GM18526 (cell line): ENCODE data around the gene NAV2.

Source experiments
- POLR2A ChIP-seq: IDR thresholded peaks from 3 replicates; pipeline ENCODE4 v1.6.1; 2011; ENCODE audit not compliant: insufficient read length; ENCODE audit errors: extremely low read depth

Gene NAV2

DNA sequence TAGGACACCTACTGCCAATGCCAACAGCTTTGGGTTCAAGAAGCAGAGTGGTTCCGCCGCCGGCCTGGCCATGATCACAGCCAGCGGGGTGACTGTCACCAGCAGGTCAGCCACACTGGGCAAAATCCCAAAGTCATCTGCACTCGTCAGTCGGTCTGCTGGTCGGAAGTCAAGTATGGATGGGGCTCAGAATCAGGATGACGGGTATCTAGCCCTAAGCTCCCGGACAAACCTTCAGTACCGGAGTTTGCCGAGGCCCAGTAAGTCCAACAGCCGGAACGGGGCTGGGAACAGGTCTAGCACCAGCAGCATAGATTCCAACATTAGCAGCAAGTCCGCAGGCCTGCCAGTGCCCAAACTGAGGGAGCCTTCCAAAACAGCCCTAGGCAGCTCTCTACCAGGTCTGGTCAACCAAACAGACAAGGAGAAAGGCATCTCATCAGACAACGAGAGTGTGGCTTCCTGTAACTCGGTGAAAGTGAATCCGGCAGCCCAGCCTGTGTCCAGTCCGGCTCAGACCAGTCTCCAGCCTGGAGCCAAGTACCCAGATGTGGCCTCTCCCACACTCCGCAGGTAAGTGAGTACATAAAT, 332.6 kb downstream of the NAV2 start:
- TF ChIP-seq POLR2A, result no peak

DNA sequence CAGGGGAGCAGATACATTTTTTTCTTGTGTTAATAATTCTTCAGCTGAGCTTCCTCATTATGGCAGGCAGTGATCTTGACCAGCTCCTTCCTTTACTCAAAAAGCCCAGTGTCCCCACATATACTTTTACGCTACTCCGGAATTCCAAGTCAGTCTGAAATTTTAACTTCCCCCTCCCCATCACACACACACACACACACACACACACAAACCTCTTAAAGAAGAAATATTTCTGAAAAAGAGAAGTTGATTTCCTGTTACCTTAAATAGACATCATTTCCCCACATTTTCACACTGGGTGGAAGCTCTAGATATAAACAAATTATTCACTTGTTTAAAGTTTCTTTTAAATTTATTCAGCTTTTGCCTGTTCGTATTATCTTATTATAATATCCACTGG, 333.8 kb downstream of the NAV2 start:
- TF ChIP-seq POLR2A, result no peak

DNA sequence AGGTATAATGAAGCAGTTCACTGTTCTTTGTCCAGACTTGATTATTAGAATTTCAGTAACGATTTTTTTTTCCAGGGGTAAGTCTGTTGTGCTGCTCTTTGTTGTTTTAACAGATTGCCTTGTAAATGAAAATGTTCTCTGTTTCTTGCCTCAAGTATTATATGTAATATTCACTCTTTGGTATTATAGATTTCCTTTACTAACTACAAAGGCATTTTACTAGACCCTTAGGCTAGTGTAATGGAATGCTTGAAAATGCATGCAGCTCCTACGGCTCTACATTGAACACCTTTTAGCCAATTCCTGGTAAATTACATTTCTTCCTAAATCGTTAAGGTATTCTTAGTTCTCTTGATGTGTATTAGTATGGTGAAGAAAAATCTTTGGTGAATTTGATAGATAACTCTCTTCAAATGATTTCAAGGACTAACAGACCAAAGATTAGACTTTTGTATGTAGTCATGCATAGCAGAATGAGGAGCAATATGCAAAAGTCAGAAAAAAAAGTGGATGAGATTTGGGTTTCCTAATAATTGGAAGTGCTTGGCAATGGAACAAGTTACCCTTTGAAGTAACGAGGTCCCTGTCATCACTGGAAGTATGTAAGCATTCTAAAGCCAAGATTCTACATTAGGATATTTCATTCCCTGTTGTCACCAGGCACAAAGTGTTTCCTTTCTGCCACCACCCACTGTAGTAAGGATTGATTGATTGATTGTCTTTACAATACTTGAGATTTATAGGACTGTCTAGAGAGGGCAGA, 334.6 kb downstream of the NAV2 start:
- no peak for TF ChIP-seq POLR2A

DNA sequence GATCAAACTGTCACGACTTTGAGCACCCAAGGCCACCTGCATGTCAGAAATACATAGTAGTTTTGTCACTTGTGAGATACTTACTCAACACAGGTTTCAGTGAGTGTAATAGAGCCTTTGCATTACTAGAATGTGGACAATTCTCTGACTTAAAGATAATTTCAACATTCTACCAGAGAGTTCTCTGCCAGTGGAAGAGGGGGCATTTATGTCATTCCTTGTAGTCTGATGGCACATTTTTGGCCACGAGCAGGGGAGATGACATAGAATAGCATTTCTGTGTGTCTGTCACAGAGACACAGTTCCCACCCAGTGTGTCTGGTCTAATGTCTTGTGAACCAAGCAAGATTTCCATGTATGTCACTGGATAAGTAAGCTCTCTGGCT, 335.1 kb downstream of the NAV2 start:
- no peak for TF ChIP-seq POLR2A

DNA sequence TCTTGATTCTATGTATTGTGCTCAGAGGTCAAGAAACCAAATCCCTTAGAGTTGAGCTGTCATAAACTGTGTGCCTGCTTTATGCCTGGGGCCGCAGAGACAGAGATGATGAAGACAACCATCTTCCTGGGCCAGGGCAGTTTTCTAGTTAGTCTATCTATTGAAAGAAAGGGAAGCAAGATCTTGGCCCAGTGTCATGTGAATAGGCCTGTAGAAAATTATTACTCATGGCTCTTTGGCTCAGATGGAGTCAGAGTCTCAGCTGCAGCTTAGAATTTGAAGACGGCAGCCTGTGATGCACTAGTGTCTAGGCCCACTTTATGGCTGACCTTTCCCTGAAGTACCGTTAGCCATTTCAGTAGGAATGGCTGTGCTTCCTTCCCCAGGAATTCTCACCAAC, 335.6 kb downstream of the NAV2 start:
- TF ChIP-seq POLR2A, result no peak

DNA sequence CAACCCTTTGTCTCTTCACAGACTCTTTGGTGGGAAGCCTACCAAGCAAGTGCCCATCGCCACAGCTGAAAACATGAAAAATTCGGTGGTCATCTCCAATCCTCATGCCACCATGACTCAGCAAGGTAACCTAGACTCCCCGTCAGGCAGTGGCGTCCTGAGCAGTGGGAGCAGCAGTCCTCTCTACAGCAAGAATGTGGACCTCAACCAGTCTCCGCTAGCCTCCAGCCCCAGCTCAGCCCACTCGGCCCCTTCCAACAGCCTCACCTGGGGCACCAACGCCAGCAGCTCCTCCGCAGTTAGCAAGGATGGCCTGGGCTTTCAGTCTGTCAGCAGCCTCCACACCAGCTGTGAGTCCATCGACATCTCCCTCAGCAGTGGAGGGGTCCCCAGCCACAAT, 336.1 kb downstream of the NAV2 start:
- no peak for TF ChIP-seq POLR2A

DNA sequence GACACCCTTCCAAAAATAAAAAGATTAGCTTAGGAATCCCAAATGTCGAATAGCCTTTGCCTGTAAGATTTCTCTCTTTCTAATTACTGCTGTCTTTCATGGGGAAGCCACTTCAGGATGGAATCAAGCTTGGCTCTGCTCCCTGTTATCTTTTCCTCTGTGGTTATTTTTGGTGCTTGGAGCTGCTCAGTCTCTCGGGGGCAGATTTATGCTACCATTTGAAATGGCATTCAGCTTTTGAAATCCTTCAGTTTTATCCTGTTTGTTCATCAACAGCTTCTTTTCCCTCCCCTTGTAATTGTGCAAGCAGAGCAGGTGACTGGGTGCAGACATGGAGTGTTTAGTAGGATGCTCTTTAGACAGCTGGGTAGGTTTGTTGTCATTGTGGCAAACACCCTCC, 336.6 kb downstream of the NAV2 start:
- no peak for TF ChIP-seq POLR2A

DNA sequence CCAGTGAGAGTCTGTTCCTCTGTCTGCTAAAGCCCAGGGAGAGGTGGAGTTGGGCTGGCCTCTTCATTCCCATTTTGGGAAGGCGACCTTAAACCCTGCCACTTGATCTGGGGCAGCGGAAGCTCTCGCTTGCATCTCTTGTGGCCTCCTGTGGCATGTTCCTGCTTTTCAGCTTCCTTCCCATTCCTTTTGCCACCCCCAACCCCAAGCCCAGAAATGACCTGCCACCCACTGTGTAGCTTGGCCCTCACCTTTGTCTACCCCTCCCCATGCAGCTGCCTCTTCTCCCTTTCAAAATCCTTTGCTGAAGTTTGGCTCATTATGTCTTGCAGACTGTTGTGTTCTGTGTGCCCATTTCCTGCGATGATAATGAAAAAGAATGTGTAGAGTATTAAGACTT, 337.4 kb downstream of the NAV2 start:
- no peak for TF ChIP-seq POLR2A

DNA sequence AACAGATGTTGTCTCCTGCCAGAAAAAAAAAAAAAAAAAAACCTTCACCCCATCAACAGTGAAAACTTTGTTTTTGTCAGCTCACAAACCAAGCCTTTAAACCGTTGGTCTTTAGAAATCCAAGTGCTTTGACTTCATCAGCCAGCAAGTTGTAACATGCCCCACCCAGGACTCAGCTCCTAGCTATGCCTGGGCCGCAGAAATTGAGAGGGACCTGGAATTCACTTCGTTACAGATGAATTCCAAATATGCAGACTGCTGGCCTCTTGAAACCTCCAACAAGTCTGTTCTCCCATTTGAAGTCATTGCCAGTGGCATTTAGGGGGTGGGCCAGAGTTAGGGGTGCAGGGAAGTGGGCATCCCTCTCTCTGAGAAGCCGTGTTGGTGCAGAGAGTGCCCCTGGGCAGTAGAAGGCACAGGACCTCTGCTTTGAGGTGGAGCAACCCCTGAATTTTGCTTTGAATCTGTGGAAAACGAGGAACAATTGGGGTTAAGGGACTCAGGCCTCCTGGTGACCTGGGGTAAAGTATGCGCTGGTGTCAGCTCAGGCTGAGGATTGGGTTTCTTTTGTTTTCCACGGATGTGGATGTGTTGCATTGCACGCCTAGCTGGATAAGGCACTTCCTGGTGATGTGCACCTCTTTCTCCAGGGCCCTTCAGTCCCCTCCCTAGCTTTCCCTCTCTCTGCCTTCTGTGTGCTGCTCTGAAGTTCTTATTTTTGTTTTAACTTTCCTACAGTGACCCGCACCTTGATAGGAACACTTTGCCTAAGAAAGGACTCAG, 338.1 kb downstream of the NAV2 start:
- TF ChIP-seq POLR2A, result no peak

DNA sequence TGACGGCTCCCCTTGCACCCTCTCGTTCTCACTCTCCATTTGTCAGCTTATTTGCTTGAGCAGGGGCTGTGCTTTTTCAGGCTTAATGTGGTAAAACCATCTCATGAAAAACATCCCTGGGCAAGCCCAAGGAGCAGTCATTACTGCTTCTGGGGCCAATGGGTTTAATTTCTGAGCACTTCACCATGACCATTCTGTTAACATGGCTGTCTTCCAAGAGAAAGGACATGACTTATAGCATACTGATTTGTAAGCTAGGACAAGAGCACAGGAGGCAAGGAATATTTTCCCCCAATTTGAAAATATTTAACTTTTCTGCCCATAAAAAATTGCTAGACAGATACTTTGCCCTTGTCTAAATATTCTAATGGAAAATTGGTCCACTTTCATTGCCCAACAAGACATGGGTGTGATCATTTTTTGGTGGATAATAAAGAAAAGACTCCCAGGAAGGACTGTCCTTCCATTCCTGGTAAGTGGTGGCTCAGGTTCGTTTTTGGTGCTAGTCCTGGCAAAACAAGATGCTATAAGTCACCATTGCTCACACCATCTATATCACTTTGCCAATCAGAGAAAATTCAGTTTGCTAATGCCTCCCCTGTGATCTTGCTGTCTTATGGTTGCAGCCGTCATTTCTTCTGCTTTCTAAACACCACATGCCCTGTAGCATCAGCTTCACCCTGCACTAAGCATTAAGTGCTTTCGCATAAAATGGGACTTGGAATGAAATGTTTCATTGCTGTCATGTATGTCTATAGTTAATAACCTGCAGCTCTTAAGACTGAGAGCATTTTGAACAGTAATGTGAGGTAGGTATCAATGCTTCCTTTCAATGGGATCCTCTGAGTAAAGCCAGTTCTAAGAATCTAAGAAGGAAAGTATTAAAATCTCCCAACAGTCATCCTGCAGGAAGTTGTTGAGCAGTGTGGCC, 339.1 kb downstream of the NAV2 start:
- no peak for TF ChIP-seq POLR2A

DNA sequence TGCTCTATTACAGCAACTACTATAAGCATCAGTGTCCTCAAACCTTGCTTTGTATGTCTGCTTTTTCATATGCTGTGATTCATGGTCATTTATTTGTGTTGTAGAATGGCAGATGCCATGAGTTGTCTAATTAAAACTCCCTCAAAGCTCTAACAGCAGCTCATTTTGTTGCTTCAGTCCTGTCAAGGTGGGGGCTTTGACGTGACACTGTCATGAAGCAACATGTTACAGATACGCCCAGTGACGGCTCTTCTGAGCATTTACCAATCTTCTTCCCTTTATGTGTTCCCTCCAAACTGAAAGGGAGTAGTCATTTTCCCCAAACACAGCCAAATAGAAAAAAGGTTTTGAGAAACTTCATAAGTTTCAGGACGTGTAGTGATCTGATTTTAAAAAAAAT, 340.9 kb downstream of the NAV2 start:
- TF ChIP-seq POLR2A, result no peak

DNA sequence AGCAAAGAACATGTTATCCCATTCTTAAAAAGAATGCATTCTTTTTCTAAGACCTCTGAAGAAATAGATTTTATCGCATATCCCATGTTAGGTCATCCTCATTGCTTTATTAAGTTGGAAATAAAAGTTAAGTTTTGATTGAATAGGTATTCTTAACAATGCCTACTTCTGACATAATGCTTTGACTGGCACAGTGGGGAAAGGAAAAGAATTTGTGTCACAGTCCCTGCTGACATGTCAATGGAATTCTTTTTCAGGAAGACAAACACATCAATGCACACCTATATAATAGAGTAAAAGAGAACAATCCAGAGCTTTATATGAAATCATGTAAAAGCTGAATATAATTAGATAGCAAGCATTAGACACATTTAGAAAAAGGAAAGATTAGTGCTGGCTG, 341.9 kb downstream of the NAV2 start:
- TF ChIP-seq POLR2A, result no peak

DNA sequence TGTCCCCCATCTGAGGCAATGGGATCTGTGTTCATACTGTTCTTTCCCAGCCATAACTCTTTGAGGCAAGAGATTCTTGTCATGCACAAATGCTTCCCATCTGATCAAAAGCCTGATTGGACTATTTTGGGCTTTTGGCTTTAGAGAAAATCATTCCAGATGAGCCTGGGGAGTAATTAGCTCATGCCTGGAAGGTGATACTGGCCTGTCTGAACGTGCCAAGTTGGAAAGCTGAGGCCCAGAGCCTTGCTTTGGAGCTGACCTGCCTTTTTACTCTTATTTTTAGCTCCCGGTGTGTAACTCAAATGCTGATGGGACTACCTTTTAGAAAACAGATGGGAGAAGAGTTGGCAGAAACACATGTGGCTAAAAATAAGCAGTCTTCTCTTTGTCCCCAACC, 342.7 kb downstream of the NAV2 start:
- TF ChIP-seq POLR2A, result no peak

DNA sequence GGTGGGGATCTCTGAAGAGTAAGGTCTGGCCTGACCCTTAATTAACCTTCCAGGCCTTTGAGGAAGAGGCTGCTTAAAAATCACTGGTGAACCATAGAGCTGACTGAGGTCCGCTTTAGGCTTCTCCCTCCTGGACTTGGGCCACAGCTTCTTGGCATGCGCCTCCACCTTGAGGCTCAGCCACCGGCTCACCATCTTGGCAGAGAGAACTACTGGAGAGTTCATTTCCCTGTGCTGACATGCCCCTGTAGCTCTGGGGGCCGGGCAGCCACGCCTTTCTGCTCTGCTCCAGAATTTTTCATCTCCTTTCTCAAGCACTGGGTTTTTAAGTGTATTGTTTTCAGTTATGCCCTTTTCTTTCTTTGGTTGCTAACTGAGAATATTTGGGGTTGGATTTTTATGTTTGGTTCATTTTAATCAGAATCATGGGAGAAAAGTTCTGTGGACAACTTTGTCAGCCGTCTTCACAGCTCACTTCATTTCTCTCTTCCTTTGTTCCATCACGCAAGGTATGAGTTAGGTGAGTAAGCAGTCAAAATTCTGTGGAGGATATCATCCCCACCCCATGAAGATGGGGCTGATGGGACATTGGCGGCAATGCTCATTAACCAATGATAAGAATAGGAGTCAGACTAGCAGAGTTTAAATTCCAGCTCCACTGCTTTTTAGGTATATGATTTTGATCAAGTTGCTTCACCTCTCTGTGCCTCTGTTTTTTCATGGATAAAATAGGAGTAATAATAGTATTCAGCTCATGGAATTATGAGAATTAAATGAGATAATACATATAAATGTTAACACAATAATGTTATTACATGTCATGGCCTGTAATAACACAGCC, 343.7 kb downstream of the NAV2 start:
- no peak for TF ChIP-seq POLR2A
